HCT116 (cell line): ENCODE measurements around the gene PCNT. TPM values are rescaled to one million over a fixed set of nuclear protein-coding genes. Genes with fewer than 3 reads are reported as not detected.
A peak's percentile ranks its signal among the peaks of the same experiment; 100 is the strongest.

ENCODE experiments used
- ATAC-seq: fragments of 200-7000 bp; cut with Tn5 transposase; 2 replicates; pipeline ENCODE4 v1.9.1; 2020; ENCODE audit warnings: mild to moderate bottlenecking, moderate library complexity
- BruUV-seq: library from RNA; stranded (reverse); fragments of 400-500 nt; replicated peaks from 2 replicates; lab custom pipeline; 2021; lab: Mats Ljungman, UMichigan
- CTCF ChIA-PET: fragments of 300-600 bp; sonication (Branson Sonifier 250); formaldehyde crosslinking; loops from one replicate; lab custom pipeline; 2021; ENCODE audit warnings: antibody characterized with exemption; lab: Charles Lee
- POLR2A ChIA-PET: fragments of 300-600, 350-600 bp; sonication (Branson Sonifier 250); formaldehyde crosslinking; loops from one replicate; lab custom pipeline; 2021; ENCODE audit warnings: antibody characterized with exemption; lab: Charles Lee
- RAD21 ChIA-PET, 2 experiments: fragments of 300-600 bp; sonication (Branson Sonifier 250); formaldehyde crosslinking; loops; one replicate each; lab custom pipeline; 2023; ENCODE audit warnings: low total read pairs in 2 of 2; ENCODE audit not compliant: uncharacterized antibody in 2 of 2, unreplicated experiment in 2 of 2, low non-redundant PET in 1 of 2; lab: Charles Lee
- DNase-seq: peaks from one replicate; pipeline ENCODE4 v3.0.0-alpha.2; 2010; ENCODE audit warnings: low read depth, low spot score
- H2AFZ ChIP-seq: fragments of 200-600 bp; shearing (Covaris generic), sonication (generic); 2 replicates; pipeline ENCODE4 v1.6.1; 2017; ENCODE audit warnings: low read depth, mixed run types, mixed read lengths, antibody characterized with exemption, low read length; ENCODE audit not compliant: poor library complexity, severe bottlenecking
- H3K27ac ChIP-seq: 2 replicates; pipeline ENCODE4 v1.5.1; 2012; ENCODE audit warnings: low read depth, low read length
- H3K27me3 ChIP-seq: fragments of 200-600 bp; sonication (generic); 2 replicates; pipeline ENCODE4 v1.6.1; 2016; ENCODE audit warnings: mixed run types, low read length, mixed read lengths; ENCODE audit not compliant: insufficient read depth
- H3K36me3 ChIP-seq, 2 experiments: fragments of 200-500 bp in 1 of 2; fragments of 200-600 bp in 1 of 2; sonication (Bioruptor generic) in 1 of 2; sonication (generic) in 1 of 2; 2 replicates each; pipeline versions ENCODE4 v1.5.1 to v1.6.1; 2014 to 2016; ENCODE audit warnings: low read length in 2 of 2, inconsistent platforms in 1 of 2, mixed read lengths in 1 of 2, mixed run types in 1 of 2; ENCODE audit not compliant: insufficient read depth in 2 of 2, control insufficient read depth in 1 of 2
- H3K4me1 ChIP-seq, 2 experiments: fragments of 200-600 bp in 1 of 2; sonication (generic) in 1 of 2; 2 replicates each; pipeline versions ENCODE4 v1.5.1 to v1.6.1; 2012 to 2017; ENCODE audit warnings: low read length in 2 of 2, inconsistent platforms in 1 of 2, mild to moderate bottlenecking in 1 of 2, mixed read lengths in 1 of 2, mixed run types in 1 of 2, moderate library complexity in 1 of 2; ENCODE audit not compliant: insufficient read depth in 2 of 2, control insufficient read depth in 1 of 2
- H3K4me2 ChIP-seq: fragments of 200-600 bp; sonication (generic); 2 replicates; pipeline ENCODE4 v1.6.1; 2017; ENCODE audit warnings: mixed run types, low read length, mixed read lengths
- H3K4me3 ChIP-seq, 2 experiments: fragments of 200-600 bp in 1 of 2; sonication (generic) in 1 of 2; replicated peaks in 1 of 2; 2 replicates each; pipeline ENCODE4 v1.5.1; 2011 to 2016; ENCODE audit warnings: low read length in 2 of 2, control low read depth in 1 of 2, low read depth in 1 of 2, mild to moderate bottlenecking in 1 of 2, mixed read lengths in 1 of 2, mixed run types in 1 of 2
- H3K79me2 ChIP-seq: fragments of 200-600 bp; sonication (generic); 2 replicates; pipeline ENCODE4 v1.6.1; 2017; ENCODE audit warnings: mild to moderate bottlenecking, mixed run types, low read length, moderate library complexity, mixed read lengths; ENCODE audit not compliant: insufficient read depth
- H3K9ac ChIP-seq: fragments of 200-600 bp; sonication (generic); 2 replicates; pipeline ENCODE4 v1.6.1; 2016; ENCODE audit warnings: low read length, mixed read lengths
- H3K9me2 ChIP-seq: fragments of 200-600 bp; sonication (generic), shearing (Covaris generic); 2 replicates; pipeline ENCODE4 v1.6.1; 2017; ENCODE audit warnings: mixed run types, mild to moderate bottlenecking, moderate library complexity; ENCODE audit not compliant: insufficient read depth
- H3K9me3 ChIP-seq, 2 experiments: fragments of 200-500 bp in 1 of 2; fragments of 200-600 bp in 1 of 2; sonication (Bioruptor generic) in 1 of 2; sonication (generic) in 1 of 2; 2 replicates each; pipeline ENCODE4 v1.6.1; 2014 to 2017; ENCODE audit warnings: low read length in 2 of 2, mixed read lengths in 2 of 2, inconsistent platforms in 1 of 2, low read depth in 1 of 2, mild to moderate bottlenecking in 1 of 2, mixed run types in 1 of 2, moderate library complexity in 1 of 2; ENCODE audit not compliant: control insufficient read depth in 1 of 2, insufficient read depth in 1 of 2
- H4K20me1 ChIP-seq: fragments of 200-600 bp; sonication (generic), shearing (Covaris generic); 2 replicates; pipeline ENCODE4 v1.6.1; 2017; ENCODE audit warnings: mixed run types, mild to moderate bottlenecking, moderate library complexity; ENCODE audit not compliant: insufficient read depth
- ATF3 ChIP-seq: IDR thresholded peaks from 2 replicates; pipeline ENCODE4 v1.6.1; 2012
- CEBPB ChIP-seq: IDR thresholded peaks from 2 replicates; pipeline ENCODE4 v1.6.1; 2012; ENCODE audit warnings: low read depth
- EGR1 ChIP-seq: IDR thresholded peaks from 2 replicates; pipeline ENCODE4 v1.6.1; 2012; ENCODE audit warnings: low read depth
- ELF1 ChIP-seq: IDR thresholded peaks from 2 replicates; pipeline ENCODE4 v1.6.1; 2012; ENCODE audit warnings: low read depth, borderline replicate concordance
- EZH2 ChIP-seq: fragments of 200-600 bp; sonication (generic); IDR thresholded peaks from 2 replicates; pipeline ENCODE4 v1.6.1; 2017; ENCODE audit warnings: antibody characterized with exemption, mixed run types
- EZH2phosphoT487 ChIP-seq: fragments of 200-600 bp; IDR thresholded peaks from 2 replicates; pipeline ENCODE4 v1.6.1; 2018; ENCODE audit warnings: antibody characterized with exemption, borderline replicate concordance
- JUND ChIP-seq: IDR thresholded peaks from 2 replicates; pipeline ENCODE4 v1.6.1; 2012
- MAX ChIP-seq: IDR thresholded peaks from 2 replicates; pipeline ENCODE4 v1.6.1; 2012
- POLR2A ChIP-seq: IDR thresholded peaks from 2 replicates; pipeline ENCODE4 v1.7.0; 2011; ENCODE audit warnings: borderline replicate concordance; ENCODE audit not compliant: insufficient read depth, insufficient read length; ENCODE audit errors: extremely low read depth
- POLR2AphosphoS5 ChIP-seq: IDR thresholded peaks from 2 replicates; pipeline ENCODE4 v1.6.1; 2011; ENCODE audit warnings: mild to moderate bottlenecking, low read depth, low read length, moderate library complexity
- REST ChIP-seq: IDR thresholded peaks from 2 replicates; pipeline ENCODE4 v1.6.1; 2012; ENCODE audit warnings: low read depth
- SIN3A ChIP-seq: IDR thresholded peaks from 2 replicates; pipeline ENCODE4 v1.6.1; 2012; ENCODE audit warnings: low read depth
- SP1 ChIP-seq: IDR thresholded peaks from 2 replicates; pipeline ENCODE4 v1.6.1; 2012; ENCODE audit warnings: low read depth
- SRF ChIP-seq: IDR thresholded peaks from 2 replicates; pipeline ENCODE4 v1.6.1; 2012; ENCODE audit warnings: low read depth
- YY1 ChIP-seq: IDR thresholded peaks from 2 replicates; pipeline ENCODE4 v1.6.1; 2011; ENCODE audit warnings: low read length, low read depth, moderate library complexity, mild to moderate bottlenecking; ENCODE audit not compliant: insufficient replicate concordance; ENCODE audit errors: extremely low read depth
- ZNF274 ChIP-seq: fragments of 200-500 bp; sonication (Bioruptor generic); IDR thresholded peaks from 2 replicates; pipeline ENCODE4 v1.6.1; 2014; ENCODE audit warnings: mild to moderate bottlenecking, low read depth, low read length, inconsistent platforms
- intact Hi-C: fragments of 100-400 bp; cut with micrococcal nuclease; formaldehyde crosslinking; loops from 2 replicates; pipeline ENCODE4 v1.10.0; 2022
- total RNA-seq: library from RNA; stranded (reverse); gene quantifications from one replicate; pipeline ENCODE4 v1.2.1, GENCODE V29; 2021; ENCODE audit not compliant: unreplicated experiment

PCNT gene
- total RNA-seq, 1 experiment from 2014 or later: 43.6 TPM

GRCh38 chr21:46327711-46328110 lies 3.8 kb downstream of the PCNT start:
- no peak overlapping the region for H3K9ac ChIP-seq
- RAD21 ChIA-PET: no interaction called here
- BruUV-seq: TSS peak; percentile 17
- H3K36me3 ChIP-seq: peaks cover 16 to 28% of the 10 kb centered on the region in 2 experiments; a peak in 3 of 4 replicates
- no peaks in the 10 kb centered on the region for H4K20me1 ChIP-seq
- intact Hi-C loops: loop anchor here (5.0 to 10.0 kb wide), 3 partner anchors 130 to 353 kb away; partner anchors contain the start of gene DIP2A
- peaks cover 77% of the 10 kb centered on the region for H3K79me2 ChIP-seq
- CTCF ChIA-PET: no interaction called here
- no peaks in the 10 kb centered on the region for H3K9me3 ChIP-seq
- no peaks in the 10 kb centered on the region for H3K27me3 ChIP-seq
- no peak overlapping the region for H2AFZ ChIP-seq
- no peak for ATAC-seq
- peaks cover 16 to 28% of the 10 kb centered on the region in 2 experiments for H3K4me1 ChIP-seq
- TF ChIP-seq SP1 (no peak), ZNF274 (no peak), REST (no peak), ELF1 (no peak), POLR2A (no peak), CEBPB (no peak), MAX (no peak), JUND (no peak), EZH2phosphoT487 (no peak), EGR1 (no peak), ATF3 (no peak), SIN3A (no peak), YY1 (no peak), SRF (no peak), POLR2AphosphoS5 (no peak), EZH2 (no peak)
- POLR2A ChIA-PET: no interaction called here
- H3K4me3 ChIP-seq: no peak overlapping the region
- no peaks in the 10 kb centered on the region for H3K9me2 ChIP-seq
- H3K27ac ChIP-seq: no peak overlapping the region
- no peak for DNase-seq
- H3K4me2 ChIP-seq: no peak overlapping the region
